ENCODE results near the gene ZNF57.
"Not testable (repeated sequence)": the region's sequence is repeated elsewhere in the genome, so short reads cannot be mapped to it uniquely, and the experiment has no call there.

Gene ZNF57

DNA sequence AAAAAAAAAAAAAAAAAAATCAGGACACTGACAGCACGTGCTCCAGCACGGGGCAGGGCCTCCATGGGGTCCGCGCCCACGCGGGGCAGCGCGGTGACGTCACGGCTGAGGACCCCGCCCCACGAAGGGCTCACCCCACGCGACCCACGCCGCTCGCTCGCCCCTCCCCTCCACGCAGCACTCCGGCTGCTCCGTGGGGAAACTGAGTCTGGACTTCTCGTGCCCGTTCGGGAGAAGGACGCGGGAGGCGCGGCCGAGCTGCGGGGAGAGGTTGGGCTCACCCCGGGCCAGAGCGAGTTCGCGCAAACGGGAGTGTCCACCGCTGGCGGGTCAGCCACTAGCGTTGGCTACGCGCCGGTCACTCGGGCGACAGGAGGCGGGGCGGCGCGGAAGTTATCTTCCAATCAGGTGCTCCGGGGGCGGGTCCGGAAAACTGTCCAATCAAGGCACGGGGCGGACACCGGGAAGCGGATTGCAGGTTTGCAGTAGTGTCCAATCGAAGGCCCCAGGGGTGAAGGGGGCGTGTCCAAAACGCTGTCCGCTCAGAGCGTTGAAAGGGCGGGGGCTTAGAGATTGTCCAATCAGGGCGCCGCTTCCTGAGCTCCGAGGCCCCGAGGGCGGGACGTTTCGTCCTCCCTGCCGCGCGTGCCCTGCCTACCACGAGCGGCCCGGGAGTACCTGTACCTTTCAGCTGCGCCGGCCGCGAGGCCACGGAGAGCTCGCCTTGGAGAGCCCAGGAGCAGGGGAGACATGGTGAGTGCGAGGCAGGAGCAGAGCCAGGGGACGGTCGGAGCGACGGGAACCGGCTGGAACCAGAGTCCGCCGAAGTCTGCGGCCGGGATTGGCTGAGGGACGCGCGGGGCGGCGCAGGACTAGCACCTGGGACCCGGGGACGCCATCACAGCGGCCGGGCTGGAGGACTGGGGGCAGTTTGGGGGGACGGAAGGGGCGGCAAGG lies at the start of gene ZNF57:
Gene ZNF57 (plus strand): TSS at position 633 of the 957 bp plus-strand sequence. CDS start 118 bp downstream, at position 751.
- in situ Hi-C loops (cut with MboI; ENCODE audit: low sequenced_read_pairs), result no loop called here

DNA sequence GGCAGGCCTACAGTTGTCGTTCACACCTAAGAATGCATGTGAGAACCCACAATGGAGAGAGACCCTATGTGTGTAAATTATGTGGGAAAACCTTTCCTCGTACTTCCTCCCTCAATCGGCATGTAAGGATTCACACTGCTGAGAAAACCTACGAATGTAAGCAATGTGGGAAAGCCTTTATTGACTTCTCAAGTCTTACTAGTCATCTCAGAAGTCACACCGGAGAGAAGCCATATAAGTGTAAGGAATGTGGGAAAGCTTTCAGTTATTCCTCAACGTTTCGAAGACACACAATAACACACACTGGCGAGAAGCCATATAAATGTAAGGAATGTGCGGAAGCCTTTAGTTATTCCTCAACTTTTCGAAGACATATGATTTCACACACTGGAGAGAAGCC lies 48.1 kb upstream of the ZNF57 start:
- in situ Hi-C loops (cut with MboI; ENCODE audit: low sequenced_read_pairs), result no loop called here

DNA sequence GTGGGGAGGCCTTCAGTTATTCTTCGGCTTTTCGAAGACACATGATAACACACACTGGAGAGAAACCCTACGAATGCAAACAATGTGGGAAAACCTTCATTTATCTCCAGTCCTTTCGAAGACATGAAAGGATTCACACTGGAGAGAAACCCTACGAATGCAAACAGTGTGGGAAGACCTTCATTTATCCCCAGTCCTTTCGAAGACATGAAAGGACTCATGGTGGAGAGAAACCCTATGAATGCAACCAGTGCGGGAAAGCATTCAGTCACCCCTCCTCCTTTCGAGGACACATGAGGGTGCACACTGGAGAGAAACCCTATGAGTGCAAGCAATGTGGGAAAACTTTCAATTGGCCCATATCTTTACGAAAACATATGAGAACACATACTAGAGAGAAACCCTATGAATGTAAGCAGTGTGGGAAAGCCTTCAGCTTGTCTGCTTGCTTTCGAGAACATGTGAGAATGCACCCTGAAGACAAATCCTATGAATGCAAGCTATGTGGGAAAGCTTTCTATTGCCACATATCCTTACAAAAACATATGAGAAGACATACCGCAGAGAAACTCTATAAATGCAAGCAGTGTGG lies 47.6 kb upstream of the ZNF57 start:
- in situ Hi-C loops (cut with MboI; ENCODE audit: low sequenced_read_pairs), result no loop called here

DNA sequence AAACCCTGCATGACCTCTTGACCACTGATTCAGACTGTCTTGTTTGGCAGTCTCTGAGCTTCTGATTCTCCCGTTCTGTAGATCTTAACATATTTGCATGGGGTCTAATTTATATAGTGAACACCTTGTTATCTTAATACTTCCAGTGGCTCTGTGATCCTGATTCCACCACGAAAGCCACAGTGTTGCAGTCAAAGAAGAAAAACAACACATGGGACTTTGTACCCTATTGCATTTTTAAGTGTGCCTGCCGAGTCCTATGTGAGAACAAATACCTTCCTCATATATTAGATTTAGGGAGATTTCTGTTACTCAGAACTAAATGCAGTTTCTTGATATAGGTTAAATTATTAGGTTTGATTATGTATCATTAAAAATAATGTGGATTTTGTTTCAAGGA lies 45.9 kb upstream of the ZNF57 start:
- in situ Hi-C loops (cut with MboI; ENCODE audit: low sequenced_read_pairs), result no loop called here

DNA sequence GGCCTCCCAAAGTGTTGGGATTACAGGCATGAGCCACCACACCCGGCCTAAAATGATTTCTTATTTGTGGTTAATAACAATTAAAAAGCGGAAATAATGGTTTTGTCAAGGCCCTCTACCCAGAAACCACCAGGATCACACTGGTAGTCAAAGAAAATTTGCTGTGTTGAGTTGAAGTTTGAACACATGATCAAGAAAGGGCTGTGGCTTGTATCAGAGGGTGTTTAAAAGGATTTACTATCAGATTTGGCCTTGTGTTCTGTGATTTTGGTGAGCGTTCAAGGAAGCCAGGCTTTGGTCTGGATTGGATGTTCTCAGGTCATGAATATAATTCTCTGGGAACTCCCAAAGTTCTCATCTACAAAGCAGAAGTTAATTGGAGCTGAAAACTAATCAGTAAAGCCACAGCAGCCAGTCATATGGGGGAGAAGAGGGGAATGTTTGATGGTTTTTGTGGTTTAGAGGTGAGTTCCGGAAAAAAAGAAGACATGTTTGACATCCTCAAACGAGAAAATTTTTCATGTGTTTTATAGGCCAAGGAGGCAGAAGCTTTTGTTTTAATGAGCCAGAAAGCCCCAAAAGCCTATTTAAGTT lies 44.2 kb upstream of the ZNF57 start:
- in situ Hi-C loops (cut with MboI; ENCODE audit: low sequenced_read_pairs), result no loop called here

DNA sequence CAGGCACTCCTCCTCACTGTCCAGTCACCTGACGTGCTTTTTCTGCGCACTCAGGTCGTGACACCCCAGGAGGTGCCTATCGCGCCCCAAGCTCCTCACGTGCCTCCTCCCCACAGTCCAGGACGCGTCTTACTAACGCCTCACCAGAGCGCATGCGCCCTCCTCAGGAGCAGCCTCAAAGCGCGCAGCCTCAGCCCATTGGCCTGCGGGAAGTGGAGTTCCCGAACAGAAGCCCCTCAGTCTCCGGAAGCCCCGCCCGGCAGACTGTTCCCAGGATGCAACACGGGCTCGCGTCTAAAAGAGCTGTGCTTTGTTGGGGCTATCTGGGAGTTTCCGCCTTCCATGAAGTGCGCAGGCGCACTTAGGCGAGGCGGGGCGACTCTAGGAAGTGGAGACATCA lies 41.9 kb upstream of the ZNF57 start:
- in situ Hi-C loops (cut with MboI; ENCODE audit: low sequenced_read_pairs), result no loop called here

DNA sequence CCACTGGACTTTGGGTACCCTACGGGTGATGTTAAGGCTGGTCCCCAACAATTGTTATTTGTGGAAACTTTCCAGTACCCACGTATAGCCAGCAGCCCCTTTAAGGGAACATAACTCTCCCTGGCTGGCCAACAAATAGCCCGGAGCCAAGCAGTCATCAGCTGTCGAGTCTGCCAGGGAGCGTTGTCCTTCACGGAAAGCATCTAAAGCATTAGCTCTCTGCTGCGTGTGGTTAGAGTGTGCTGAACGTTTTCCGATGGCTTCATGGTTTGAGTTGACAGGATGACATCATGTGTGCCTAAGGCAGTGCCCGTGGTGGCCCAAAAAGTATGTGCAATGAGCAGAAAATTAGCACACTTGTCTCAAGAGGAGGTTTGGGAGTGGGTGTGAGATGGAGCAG lies 36.9 kb upstream of the ZNF57 start:
- in situ Hi-C loops (cut with MboI; ENCODE audit: low sequenced_read_pairs), result no loop called here

DNA sequence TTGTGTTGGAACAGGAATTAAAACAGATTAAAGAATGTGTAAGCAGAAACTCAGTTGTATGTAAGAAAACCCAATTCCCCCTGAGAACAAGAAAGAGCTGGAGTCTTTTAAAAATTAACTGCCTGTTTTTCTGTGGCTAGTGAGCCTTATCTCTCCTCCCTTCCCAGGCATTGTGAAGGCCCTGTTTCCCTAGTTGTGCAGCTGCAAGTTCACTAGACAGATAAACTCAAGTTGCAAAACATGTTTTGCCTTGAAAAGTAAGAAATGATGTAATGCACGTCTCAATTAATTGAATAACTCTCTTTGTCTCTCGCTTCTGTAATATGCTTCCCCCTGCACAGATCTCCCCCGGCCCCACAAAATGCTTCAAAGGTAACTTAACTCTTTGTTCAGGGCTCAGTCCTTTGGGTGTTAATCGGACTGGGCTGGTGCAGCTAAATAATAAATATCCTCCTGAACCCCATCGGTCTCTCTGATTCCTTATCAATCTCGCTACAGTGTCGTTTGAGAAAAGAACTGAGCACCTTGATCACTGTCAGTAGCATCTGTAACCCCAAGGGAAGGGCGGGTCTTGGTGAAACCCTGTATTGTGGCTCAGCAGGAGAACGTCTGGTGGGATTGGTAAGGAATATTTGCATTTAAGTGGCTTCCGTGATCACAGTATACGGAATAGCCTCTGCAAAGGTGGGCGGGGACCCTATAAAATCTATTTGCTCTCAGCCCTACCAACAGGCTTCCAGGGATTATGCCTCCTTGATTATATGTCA lies 35.2 kb upstream of the ZNF57 start:
- in situ Hi-C loops (cut with MboI; ENCODE audit: low sequenced_read_pairs), result no loop called here

DNA sequence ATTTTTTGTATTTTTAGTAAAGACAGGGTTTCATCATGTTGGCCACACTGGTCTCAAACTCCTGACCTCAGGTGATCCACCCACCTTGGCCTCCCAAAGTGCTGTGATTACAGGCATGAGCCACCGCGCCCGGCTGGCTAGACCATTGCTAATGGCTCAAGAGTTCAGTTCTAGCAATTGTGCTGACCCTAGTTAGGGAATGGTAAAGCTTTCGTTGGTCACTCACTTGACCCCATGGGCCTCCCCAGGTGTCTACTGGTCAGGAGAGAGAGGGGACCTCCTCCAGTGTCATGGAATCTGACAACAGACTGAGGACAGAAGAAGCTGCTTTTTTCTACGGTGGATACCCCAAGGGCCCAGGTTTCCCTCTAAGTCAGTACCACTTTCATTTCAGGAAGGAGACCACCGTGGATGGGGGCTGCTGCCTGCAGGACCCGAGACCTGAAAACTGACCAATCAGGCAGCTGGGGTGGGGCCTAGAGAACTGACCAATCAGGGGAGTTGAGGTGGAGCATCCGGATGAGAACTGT lies 34.2 kb upstream of the ZNF57 start:
- in situ Hi-C loops (cut with MboI; ENCODE audit: low sequenced_read_pairs), result no loop called here

DNA sequence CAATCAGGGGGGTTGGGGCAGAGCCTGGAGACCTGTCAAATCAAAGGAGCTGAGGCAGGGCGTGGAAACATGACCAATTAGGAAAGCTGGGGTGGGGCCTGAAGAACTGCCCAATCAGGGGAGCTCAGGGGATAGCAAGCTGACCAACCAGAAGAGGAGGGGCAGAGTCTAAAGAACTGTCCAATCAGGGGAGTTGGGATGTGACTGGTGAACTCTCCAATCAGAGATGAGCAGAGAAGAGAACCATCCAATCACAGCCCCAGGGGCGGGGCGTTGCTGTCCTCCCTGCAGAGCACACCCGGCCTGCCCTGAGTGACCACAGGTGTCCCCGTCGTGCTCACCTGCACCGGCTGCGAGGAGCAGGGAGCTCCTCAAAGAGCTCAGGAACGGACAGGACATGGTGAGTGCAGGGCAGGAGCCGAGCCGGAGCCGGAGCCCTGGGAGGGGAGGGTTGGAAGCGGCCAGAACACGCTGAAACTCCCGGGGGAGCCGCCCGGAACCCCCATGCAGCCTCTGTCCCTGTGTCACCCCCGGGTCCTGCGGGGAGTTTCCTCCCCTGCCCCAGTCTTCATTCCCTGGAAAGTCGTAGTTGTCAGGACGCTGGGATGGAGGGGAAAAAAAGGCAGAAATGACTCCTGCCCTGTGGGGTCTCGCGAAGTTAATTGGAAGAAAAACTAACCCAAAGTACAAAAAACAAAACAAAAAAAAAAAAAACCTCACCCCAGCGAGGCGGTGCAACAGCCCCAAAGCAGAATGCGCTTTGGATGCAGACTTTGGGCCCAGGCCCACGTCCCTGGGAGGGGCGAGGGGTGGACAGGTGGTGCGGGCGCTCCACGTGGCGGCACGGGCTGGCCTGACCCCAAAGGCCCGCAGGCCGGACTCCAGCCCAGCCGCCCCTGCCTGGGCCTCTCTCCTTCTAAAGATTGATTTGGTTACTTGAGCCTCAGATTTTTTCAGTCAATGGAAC lies 33.4 kb upstream of the ZNF57 start, which contains the start of gene ZNF556:
Gene ZNF556 (plus strand): TSS at position 311 of the 967 bp plus-strand sequence. CDS start 87 bp downstream, at position 398.
- in situ Hi-C loops (cut with MboI; ENCODE audit: low sequenced_read_pairs), result no loop called here

DNA sequence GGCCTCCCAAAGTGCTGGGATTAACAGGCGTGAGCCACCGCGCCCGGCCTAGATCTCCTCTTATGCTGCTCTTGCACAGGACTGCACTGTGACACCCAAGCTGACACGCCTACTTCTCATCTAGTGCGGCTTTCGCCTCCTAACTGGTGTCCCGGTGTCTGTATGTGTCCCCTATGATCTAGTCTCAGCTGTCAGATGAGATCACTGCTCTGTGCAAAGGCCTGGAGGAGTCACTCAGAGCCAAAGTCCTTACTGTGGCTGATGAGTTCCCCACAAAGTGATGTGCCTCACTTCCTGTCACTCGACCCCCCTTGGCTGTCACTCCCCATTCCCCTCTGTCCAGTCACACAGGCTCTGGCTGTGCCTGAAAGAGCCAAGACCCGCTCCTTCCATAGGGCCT lies 31.1 kb upstream of the ZNF57 start:
- in situ Hi-C loops (cut with MboI; ENCODE audit: low sequenced_read_pairs), result no loop called here

DNA sequence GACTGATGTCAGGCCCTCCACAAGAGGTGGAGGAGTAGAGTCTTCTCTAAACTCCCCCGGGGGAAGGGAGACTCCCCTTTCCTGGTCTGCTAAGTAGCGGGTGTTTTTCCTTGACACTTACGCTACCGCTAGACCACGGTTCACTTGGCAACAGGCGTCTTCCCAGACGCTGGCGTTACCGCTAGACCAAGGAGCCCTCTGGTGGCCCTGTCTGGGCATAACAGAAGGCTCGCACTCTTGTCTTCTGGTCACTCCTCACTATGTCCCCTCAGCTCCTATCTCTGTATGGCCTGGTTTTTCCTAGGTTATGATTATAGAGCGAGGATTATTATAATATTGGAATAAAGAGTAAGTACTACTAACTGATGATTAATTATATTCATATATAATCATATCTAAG lies 28.6 kb upstream of the ZNF57 start:
- in situ Hi-C loops (cut with MboI; ENCODE audit: low sequenced_read_pairs), result not testable (repeated sequence)

DNA sequence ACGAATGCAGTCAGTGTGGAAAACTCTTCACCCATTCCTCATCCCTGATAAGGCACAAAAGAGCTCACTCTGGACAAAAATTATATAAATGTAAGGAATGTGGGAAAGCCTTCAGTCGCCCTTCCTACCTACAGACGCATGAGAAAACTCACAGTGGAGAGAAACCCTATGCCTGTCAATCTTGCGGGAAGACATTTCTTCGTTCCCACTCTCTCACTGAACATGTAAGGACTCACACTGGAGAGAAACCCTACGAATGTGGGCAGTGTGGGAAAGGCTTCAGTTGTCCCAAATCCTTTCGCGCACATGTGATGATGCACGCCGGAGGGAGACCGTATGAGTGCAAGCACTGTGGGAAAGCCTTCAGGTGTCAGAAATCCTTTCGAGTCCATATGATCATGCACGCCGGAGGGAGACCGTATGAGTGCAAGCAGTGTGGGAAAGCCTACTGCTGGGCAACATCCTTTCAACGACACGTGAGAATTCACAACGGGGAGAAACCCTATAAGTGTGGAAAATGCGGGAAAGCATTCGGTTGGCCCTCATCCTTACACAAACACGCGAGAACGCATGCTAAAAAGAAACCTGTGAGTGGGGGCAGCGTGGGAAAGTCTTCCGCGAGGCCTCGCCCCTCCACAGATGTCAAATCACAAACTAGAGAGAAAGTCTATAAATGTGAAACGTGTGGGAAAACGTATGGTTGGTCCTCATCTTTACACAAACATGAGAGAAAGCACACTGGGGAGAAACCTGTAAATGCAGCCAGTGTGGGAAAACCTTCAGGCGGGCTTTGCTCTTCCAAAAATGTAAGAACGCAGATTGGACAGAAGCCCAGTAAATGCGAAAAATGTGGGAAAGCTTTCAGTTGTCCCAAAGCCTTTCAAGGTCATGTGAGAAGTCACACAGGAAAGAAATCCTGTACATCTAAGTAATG lies 23.1 kb upstream of the ZNF57 start:
- in situ Hi-C loops (cut with MboI; ENCODE audit: low sequenced_read_pairs), result no loop called here

DNA sequence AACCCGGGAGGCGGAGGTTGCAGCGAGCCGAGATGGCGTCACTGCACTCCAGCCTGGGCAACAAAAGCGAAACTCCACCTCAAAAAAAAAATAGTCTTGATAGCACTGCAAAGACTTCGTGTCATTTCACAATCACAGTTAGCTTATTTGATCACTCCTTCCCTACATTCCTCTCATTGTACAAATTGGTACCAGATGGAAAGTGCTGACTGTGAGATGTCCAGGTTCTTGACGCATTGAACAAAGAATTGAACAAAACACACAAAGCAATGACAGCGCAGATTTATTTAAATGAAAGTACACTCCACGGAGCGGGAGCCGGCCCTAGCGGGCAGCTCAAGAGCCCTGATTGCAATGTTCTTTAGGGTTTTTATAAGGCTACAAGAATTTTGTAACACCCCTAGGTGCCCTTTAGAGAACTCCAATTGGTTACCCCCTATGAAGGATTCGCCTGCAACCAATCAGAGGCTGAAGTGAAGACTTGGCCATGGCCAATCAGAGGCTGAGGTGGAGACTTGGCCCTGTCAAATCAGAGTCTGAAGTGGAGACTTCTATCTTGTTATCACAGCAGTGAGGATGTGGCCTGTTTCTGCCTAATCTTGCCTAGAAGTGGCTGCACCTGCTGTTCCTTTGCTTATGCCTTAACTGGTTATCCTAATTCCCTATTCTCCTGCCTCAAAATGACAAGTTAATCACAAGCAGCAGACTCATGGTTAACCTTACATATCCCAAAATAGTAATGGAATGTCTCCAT lies 16.9 kb upstream of the ZNF57 start:
- in situ Hi-C loops (cut with MboI; ENCODE audit: low sequenced_read_pairs), result no loop called here

DNA sequence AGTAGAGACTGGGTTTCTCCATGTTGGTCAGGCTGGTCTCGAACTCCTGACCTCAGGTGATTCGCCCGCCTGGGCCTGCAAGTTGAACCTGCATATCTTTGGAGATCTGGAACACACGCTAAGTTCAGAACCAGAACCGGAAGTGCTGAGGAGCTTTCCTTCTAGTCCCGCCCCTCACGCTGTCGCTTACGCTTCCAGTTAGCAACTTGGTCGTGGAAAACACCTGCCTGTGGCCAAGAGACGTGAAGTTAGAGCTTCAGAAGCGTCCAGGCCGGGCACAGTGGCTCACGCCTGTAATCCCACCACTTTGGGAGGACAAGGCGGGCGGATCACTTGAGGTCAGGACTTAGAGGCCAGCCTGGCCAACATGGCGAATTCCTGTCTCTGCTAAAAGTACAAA lies 15.0 kb upstream of the ZNF57 start:
- in situ Hi-C loops (cut with MboI; ENCODE audit: low sequenced_read_pairs), result no loop called here

DNA sequence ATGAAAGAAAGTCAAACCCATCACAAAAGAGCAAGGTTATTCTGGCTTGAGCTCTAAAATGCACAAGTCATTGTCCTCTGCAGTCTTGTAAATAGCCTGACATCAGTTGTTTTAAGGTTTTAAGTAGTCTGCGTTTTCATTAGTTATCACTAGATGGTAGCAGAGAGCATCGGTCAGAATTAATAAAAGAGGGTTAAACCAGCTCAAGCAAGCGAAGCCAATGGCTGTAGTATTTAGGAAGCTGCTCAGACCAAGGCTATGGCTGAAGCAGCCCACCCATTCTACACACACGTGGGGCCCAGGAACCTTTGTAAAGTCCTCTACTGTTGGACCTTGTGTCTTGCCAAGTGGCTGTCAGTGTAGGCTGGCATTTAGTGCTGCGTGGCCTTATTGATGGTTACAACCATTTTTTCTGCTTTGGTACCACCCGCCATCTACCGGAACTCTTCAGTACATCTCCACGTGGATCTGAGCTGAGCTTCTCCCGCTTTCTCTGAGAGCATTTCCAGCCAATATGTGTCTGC lies 13.3 kb upstream of the ZNF57 start:
- in situ Hi-C loops (cut with MboI; ENCODE audit: low sequenced_read_pairs), result no loop called here

DNA sequence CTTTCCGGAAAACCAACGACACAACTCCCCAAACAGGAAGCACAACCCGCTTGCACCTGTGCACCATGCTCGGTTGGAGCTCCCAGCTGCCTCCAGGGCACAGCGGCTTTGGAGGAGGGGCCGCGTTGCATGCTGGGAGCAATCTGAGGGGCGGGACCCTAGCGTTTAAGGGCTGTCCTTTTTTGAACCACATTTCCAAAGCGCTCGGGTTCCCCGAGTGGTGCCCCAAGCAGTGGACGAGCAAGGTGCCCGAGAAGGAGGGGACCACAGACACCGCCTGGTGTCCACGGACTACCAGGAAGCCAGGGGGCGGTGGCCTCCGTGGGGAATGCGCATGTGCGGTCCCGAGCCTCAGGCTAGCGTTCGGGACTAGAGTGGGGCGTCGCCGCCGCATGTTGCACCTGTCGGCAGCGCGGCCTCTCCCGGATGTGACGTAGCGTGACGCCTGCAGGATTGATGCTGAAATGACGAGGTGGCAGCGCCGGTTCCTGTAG lies 11.9 kb upstream of the ZNF57 start:
- in situ Hi-C loops (cut with MboI; ENCODE audit: low sequenced_read_pairs), result no loop called here

All from HL-60/S4 treated with phorbol 12-myristate 13-acetate at 8.2 ng/mL for 4 days and 3 days (cell line).